Mucosa of descending colon (tissue), 3 donors: ENCODE measurements around the gene CDK18. TPM values are rescaled to one million over a fixed set of nuclear protein-coding genes. Genes with fewer than 3 reads are reported as not detected.

Source experiments
- ATAC-seq: fragments of 200-7000 bp; cut with Tn5 transposase; one replicate; pipeline ENCODE4 v1.9.1; 2020; ENCODE audit warnings: mild to moderate bottlenecking, moderate library complexity
- DNase-seq, 3 donors: peaks; one replicate each; pipeline ENCODE4 v3.0.0-alpha.2; 2020
- H3K36me3 ChIP-seq: fragments of 200-600 bp; one replicate; pipeline ENCODE4 v1.8.0; 2021; ENCODE audit warnings: low read depth, mild to moderate bottlenecking
- H3K4me1 ChIP-seq: fragments of 200-600 bp; one replicate; pipeline ENCODE4 v1.8.0; 2021; ENCODE audit warnings: low read depth, mild to moderate bottlenecking
- H3K4me3 ChIP-seq: fragments of 200-600 bp; one replicate; pipeline ENCODE4 v1.8.0; 2021; ENCODE audit warnings: mild to moderate bottlenecking
- H3K9me3 ChIP-seq: fragments of 200-600 bp; one replicate; pipeline ENCODE4 v1.8.0; 2021; ENCODE audit warnings: mild to moderate bottlenecking
- intact Hi-C, 2 donors: fragments of 100-400 bp; cut with DNase I in 1 of 2; cut with micrococcal nuclease in 1 of 2; formaldehyde crosslinking; loops; one replicate each; pipeline versions ENCODE4 v1.11.0 to v1.11.1; 2022; cut with DNase I, micrococcal nuclease
- total RNA-seq, 3 donors: library from RNA; stranded (reverse); fragmentation: NEBNext Ultra II Directional in 2 of 3; extraction: Animal tissue kit (Norgen Biotek cat#: 25700) in 2 of 3; gene quantifications; one replicate each; pipeline versions ENCODE4 v1.2.1 to v1.2.4, GENCODE V29; 2021 to 2023
- TF ChIP-seq, protein P1 (sequence below): fragments of 200-600 bp; IDR thresholded peaks from one replicate; pipeline ENCODE4 v1.8.0; 2022; ENCODE audit warnings: antibody characterized with exemption, mild to moderate bottlenecking
- donor health status: DM: no; HTN: no; CAD: no; lungs with moderate emphysema.
- donor health status: DM: no; HTN: no; CAD: no.
- donor health status: DM: no; HTN: yes; CAD: no.

CDK18 gene
- total RNA-seq, 3 donors from 2014 or later = 32.1 to 41.2 (median 37.0) TPM

DNA sequence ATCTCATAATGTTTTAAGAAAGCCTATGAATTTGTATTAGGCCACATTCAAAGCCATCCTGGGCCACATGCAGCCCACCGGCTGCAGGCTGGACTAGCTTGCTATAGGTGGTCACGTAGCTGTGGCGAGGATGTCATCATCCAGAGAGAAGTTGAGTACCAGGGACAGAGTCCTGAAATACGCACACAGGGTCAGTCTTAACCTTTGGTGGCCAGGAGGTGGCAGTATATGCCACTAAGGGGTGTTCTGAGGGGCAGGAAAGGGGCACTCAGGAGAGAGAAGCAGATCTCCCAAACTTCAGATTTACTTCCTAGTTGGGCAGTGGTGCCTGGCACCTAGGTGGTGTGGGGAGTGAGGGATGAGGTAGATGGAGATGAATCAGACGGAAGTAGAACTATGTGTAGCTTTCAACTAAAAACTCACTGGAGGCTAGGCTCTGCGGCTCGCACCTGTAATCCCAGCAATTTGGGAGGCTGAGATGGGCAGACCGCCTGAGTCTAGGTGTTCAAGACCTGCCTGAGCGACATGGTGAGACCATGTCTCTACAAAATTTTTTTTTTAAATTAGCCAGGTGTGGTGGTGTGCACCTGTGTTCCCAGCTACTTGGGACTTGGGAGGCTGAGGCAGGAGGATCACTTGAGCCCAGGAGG is 16.3 kb upstream of the CDK18 start:
- Histone ChIP-seq H3K4me3 (no peak overlapping the region), H3K36me3 (no peaks in the 10 kb centered on the region), H3K4me1 (peaks cover 5% of the 10 kb centered on the region), H3K9me3 (no peaks in the 10 kb centered on the region)
- intact Hi-C loops = loop anchor here (2.0 to 5.0 kb wide), 3 partner anchors 34 to 136 kb away; no protein-coding TSS in a partner anchor
- ATAC-seq (peak; percentile 62), DNase-seq (peak in 1 of 3 donors; percentile 59)
- TF ChIP-seq, protein P1, sequence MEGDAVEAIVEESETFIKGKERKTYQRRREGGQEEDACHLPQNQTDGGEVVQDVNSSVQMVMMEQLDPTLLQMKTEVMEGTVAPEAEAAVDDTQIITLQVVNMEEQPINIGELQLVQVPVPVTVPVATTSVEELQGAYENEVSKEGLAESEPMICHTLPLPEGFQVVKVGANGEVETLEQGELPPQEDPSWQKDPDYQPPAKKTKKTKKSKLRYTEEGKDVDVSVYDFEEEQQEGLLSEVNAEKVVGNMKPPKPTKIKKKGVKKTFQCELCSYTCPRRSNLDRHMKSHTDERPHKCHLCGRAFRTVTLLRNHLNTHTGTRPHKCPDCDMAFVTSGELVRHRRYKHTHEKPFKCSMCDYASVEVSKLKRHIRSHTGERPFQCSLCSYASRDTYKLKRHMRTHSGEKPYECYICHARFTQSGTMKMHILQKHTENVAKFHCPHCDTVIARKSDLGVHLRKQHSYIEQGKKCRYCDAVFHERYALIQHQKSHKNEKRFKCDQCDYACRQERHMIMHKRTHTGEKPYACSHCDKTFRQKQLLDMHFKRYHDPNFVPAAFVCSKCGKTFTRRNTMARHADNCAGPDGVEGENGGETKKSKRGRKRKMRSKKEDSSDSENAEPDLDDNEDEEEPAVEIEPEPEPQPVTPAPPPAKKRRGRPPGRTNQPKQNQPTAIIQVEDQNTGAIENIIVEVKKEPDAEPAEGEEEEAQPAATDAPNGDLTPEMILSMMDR = peak; percentile 70

DNA sequence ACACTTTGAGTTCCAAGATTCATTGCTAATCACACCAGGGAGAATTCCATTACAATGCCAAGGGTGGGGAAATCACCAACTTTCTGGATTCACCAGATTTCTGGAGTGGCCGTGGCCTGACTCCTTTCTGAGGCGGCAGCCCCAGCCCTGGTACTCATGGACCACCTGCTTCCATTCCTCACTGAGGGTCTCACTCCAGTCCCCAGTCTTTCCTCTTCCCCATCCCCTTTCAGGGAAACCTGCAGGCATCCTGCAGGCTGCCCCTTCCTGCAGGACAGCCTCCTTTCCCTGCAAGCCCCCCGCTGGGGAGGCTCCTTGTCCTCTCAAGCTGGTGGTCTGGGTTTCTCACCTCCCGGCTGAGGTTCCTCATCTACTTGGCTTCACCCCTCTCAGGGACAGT is 12.7 kb upstream of the CDK18 start:
- no peak for ATAC-seq
- DNase-seq = no peak
- peaks cover 18% of the 10 kb centered on the region for H3K4me1 ChIP-seq
- no peak overlapping the region for H3K4me3 ChIP-seq
- TF ChIP-seq, protein P1 = no peak
- H3K9me3 ChIP-seq = no peaks in the 10 kb centered on the region
- no peaks in the 10 kb centered on the region for H3K36me3 ChIP-seq
- intact Hi-C loops = no loop called here

DNA sequence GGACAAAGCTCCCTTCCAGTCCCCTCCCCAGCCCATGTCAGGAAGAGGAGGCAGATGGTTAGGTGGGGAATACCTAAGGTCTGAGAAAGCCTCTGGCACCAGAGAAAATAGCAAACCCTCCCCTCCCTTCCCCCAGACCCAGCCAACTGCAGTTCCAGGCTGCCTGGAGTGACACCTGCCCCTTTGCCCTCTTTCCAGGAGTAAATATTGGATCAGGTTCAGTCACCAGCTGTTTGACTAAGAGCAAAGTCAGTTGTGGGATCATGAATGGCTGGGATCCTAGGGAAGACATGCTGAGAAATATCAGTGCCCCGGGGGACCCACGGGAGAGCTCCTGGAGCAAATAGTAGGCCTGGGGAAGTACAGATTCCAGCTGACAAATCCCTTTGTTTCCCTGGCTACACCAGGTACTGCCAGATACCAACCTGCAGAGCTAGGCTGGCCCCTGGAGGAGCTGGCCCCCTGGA is 12.2 kb upstream of the CDK18 start:
- DNase-seq = no peak
- Histone ChIP-seq H3K4me1 (peaks cover 18% of the 10 kb centered on the region), H3K9me3 (no peaks in the 10 kb centered on the region), H3K4me3 (no peak overlapping the region), H3K36me3 (no peaks in the 10 kb centered on the region)
- intact Hi-C loops = no loop called here
- TF ChIP-seq, protein P1 = no peak
- ATAC-seq = no peak

DNA sequence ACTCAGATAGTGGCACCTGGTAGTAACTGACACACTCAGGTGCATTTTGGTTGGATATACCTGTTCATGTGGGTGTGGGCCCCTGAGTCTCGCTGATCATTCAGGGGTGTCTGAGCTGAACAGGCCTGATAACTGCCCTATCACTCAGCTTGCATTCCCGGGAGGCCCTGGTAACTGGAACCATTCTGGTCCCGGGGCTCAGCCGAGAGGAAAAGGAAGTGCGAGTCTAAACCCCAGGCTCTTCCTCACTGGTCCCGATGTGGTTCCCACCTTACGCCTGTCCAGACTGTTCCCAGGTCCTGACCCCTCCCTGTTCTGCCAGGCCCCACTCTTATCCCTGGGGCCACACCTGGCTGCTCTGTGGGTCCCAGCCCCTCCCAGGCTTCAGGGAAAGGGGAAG is 11.7 kb upstream of the CDK18 start:
- no peak overlapping the region for H3K4me3 ChIP-seq
- DNase-seq (no peak), ATAC-seq (peak; percentile 37)
- H3K4me1 ChIP-seq = peaks cover 18% of the 10 kb centered on the region
- no peaks in the 10 kb centered on the region for H3K36me3 ChIP-seq
- intact Hi-C loops = no loop called here
- H3K9me3 ChIP-seq = no peaks in the 10 kb centered on the region
- TF ChIP-seq, protein P1 = no peak

DNA sequence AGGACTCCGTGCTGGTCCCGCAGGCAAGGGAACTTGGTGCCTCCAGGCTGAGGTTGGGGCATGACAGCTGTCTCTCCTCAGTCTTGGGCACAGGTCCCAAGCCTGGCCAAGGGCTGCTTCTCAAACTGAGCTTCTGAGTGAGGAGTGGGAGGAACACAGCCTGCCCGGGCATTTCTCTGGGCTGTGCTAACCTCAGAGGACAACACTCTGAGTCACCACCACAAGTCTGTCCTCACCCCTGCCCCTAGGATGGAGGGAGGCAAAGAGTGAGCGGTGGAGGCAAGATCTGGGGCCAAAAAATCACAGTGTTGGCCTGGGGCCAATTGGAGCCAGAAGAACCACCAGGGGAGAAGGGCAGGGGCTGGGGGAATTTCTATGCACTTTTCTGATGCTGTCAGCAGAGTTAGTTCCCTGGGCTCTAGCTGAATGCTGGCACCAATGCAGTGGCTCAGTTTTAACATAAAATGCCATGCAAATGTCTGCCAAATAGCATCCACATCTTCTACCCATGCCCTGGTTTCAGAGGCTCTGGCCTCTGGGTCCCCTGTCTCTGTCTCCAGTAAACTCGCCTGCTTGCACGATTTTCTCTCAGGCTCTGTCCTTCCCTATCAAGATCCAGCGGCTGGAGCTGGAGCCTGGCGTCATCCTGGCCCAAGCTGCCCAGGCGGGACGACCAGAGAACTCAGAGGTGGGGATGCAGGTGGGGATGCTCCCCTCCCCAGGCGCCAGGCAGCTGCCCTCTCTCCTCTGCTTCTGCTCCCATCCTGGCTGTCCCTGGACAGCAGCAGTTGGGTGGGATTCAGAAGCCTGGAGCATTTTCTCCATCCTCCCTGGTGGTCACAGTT is 11.0 kb upstream of the CDK18 start:
- DNase-seq = no peak
- peak; percentile 41 for ATAC-seq
- intact Hi-C loops = no loop called here
- H3K4me1 ChIP-seq = peaks cover 18% of the 10 kb centered on the region
- H3K9me3 ChIP-seq = no peaks in the 10 kb centered on the region
- TF ChIP-seq, protein P1 = no peak
- no peak overlapping the region for H3K4me3 ChIP-seq
- H3K36me3 ChIP-seq = no peaks in the 10 kb centered on the region
